ENCODE data around the gene RASSF1. TPM values are rescaled to one million over a fixed set of nuclear protein-coding genes. Genes with fewer than 3 reads are reported as not detected.

The RASSF1 gene
- total and polyA plus RNA-seq, 4 donors, result 33.6 to 43.2 (median 41.9) TPM

GRCh38 chr3:50371133-50371685 lies 30.6 kb upstream of the RASSF1 start:
- Histone ChIP-seq H3K27ac (ENCODE audit: low read depth in 1 of 2, low read length in 2 of 2) (no peak overlapping the region), H3K4me3 (ENCODE audit: low read length in 2 of 2) (no peak overlapping the region), H3K27me3 (ENCODE audit: control insufficient read depth in 1 of 2, insufficient read depth in 2 of 2, low read length in 1 of 2) (no peaks in the 10 kb centered on the region), H3K36me3 (ENCODE audit: control insufficient read depth in 1 of 2, insufficient read depth in 2 of 2, low read length in 1 of 2) (no peaks in the 10 kb centered on the region), H3K9me3 (ENCODE audit: control insufficient read depth, low read length) (no peaks in the 10 kb centered on the region), H3K4me1 (ENCODE audit: control insufficient read depth in 1 of 2, insufficient read depth in 2 of 2, low read length in 2 of 2) (no peaks in the 10 kb centered on the region)
- DNase-seq (no peak), ATAC-seq (ENCODE audit: low FRiP score) (no peak)
- intact Hi-C loops (cut with DNase I), result no loop called here
- WGBS, 2 donors, result 88 to 91% methylated on average over 3 of the region's 3 CpGs

GRCh38 chr3:50370594-50370993 lies 30.0 kb upstream of the RASSF1 start:
- no peak overlapping the region for H3K27ac ChIP-seq (ENCODE audit: low read depth in 1 of 2, low read length in 2 of 2)
- intact Hi-C loops (cut with DNase I), result no loop called here
- no peak for ATAC-seq (ENCODE audit: low FRiP score)
- H3K4me3 ChIP-seq (ENCODE audit: low read length in 2 of 2), result no peak overlapping the region
- 50 to 51% methylated on average over 14 of the region's 14 CpGs for WGBS, 2 donors
- no peaks in the 10 kb centered on the region for H3K9me3 ChIP-seq (ENCODE audit: control insufficient read depth, low read length)
- H3K36me3 ChIP-seq (ENCODE audit: control insufficient read depth in 1 of 2, insufficient read depth in 2 of 2, low read length in 1 of 2), result no peaks in the 10 kb centered on the region
- no peaks in the 10 kb centered on the region for H3K4me1 ChIP-seq (ENCODE audit: control insufficient read depth in 1 of 2, insufficient read depth in 2 of 2, low read length in 2 of 2)
- H3K27me3 ChIP-seq (ENCODE audit: control insufficient read depth in 1 of 2, insufficient read depth in 2 of 2, low read length in 1 of 2), result no peaks in the 10 kb centered on the region
- DNase-seq, result no peak

GRCh38 chr3:50369012-50369670 lies 28.5 kb upstream of the RASSF1 start:
- Histone ChIP-seq H3K4me1 (ENCODE audit: control insufficient read depth in 1 of 2, insufficient read depth in 2 of 2, low read length in 2 of 2) (no peaks in the 10 kb centered on the region), H3K27ac (ENCODE audit: low read depth in 1 of 2, low read length in 2 of 2) (no peak overlapping the region), H3K27me3 (ENCODE audit: control insufficient read depth in 1 of 2, insufficient read depth in 2 of 2, low read length in 1 of 2) (no peaks in the 10 kb centered on the region), H3K9me3 (ENCODE audit: control insufficient read depth, low read length) (no peaks in the 10 kb centered on the region), H3K4me3 (ENCODE audit: low read length in 2 of 2) (no peak overlapping the region), H3K36me3 (ENCODE audit: control insufficient read depth in 1 of 2, insufficient read depth in 2 of 2, low read length in 1 of 2) (no peaks in the 10 kb centered on the region)
- ATAC-seq (ENCODE audit: low FRiP score), result no peak
- no peak for DNase-seq
- intact Hi-C loops (cut with DNase I), result loop anchor here in 1 of 2 donors (5.0 kb wide), 1 partner anchor 148 kb away; no protein-coding TSS in a partner anchor
- 73 to 78% methylated on average over 9 of the region's 9 CpGs for WGBS, 2 donors

- H3K27me3 ChIP-seq (ENCODE audit: control insufficient read depth in 1 of 2, insufficient read depth in 2 of 2, low read length in 1 of 2), result no peaks in the 10 kb centered on the region
- DNase-seq (no peak), ATAC-seq (ENCODE audit: low FRiP score) (no peak)
- 91 to 92% methylated on average over 5 of the region's 5 CpGs for WGBS, 2 donors
- no peak overlapping the region for H3K4me3 ChIP-seq (ENCODE audit: low read length in 2 of 2)
- no peaks in the 10 kb centered on the region for H3K36me3 ChIP-seq (ENCODE audit: control insufficient read depth in 1 of 2, insufficient read depth in 2 of 2, low read length in 1 of 2)
- H3K27ac ChIP-seq (ENCODE audit: low read depth in 1 of 2, low read length in 2 of 2), result no peak overlapping the region
- H3K9me3 ChIP-seq (ENCODE audit: control insufficient read depth, low read length), result no peaks in the 10 kb centered on the region
- H3K4me1 ChIP-seq (ENCODE audit: control insufficient read depth in 1 of 2, insufficient read depth in 2 of 2, low read length in 2 of 2), result no peaks in the 10 kb centered on the region
- intact Hi-C loops (cut with DNase I), result loop anchor here in 1 of 2 donors (5.0 kb wide), 1 partner anchor 151 kb away; no protein-coding TSS in a partner anchor
These were observed 25.2 kb upstream of the RASSF1 start for GRCh38 chr3:50365842-50366220.

GRCh38 chr3:50365080-50365841 lies 24.6 kb upstream of the RASSF1 start:
- no peaks in the 10 kb centered on the region for H3K4me1 ChIP-seq (ENCODE audit: control insufficient read depth in 1 of 2, insufficient read depth in 2 of 2, low read length in 2 of 2)
- H3K27me3 ChIP-seq (ENCODE audit: control insufficient read depth in 1 of 2, insufficient read depth in 2 of 2, low read length in 1 of 2), result no peaks in the 10 kb centered on the region
- DNase-seq, result peak; percentile 89 to 93
- ATAC-seq (ENCODE audit: low FRiP score), result peak; percentile 88
- 12 to 13% methylated on average over 45 to 53 of the region's 53 CpGs for WGBS, 2 donors
- H3K36me3 ChIP-seq (ENCODE audit: control insufficient read depth in 1 of 2, insufficient read depth in 2 of 2, low read length in 1 of 2), result no peaks in the 10 kb centered on the region
- intact Hi-C loops (cut with DNase I), result loop anchor here in 1 of 2 donors (5.0 kb wide), 1 partner anchor 152 kb away; no protein-coding TSS in a partner anchor
- H3K9me3 ChIP-seq (ENCODE audit: control insufficient read depth, low read length), result no peaks in the 10 kb centered on the region
- no peak overlapping the region for H3K27ac ChIP-seq (ENCODE audit: low read depth in 1 of 2, low read length in 2 of 2)
- H3K4me3 ChIP-seq (ENCODE audit: low read length in 2 of 2), result peak overlapping the region; percentile 5 to 30

- H3K27me3 ChIP-seq (ENCODE audit: control insufficient read depth in 1 of 2, insufficient read depth in 2 of 2, low read length in 1 of 2), result no peaks in the 10 kb centered on the region
- intact Hi-C loops (cut with DNase I), result loop anchor here in 1 of 2 donors (5.0 kb wide), 2 partner anchors 153 to 178 kb away; no protein-coding TSS in a partner anchor
- WGBS, 2 donors, result 17 to 23% methylated on average over 36 to 48 of the region's 48 CpGs
- peak overlapping the region; percentile 5 to 30 for H3K4me3 ChIP-seq (ENCODE audit: low read length in 2 of 2)
- DNase-seq (peak in 1 of 2 donors; percentile 86), ATAC-seq (ENCODE audit: low FRiP score) (peak; percentile 49)
- no peak overlapping the region for H3K27ac ChIP-seq (ENCODE audit: low read depth in 1 of 2, low read length in 2 of 2)
- no peaks in the 10 kb centered on the region for H3K9me3 ChIP-seq (ENCODE audit: control insufficient read depth, low read length)
- no peaks in the 10 kb centered on the region for H3K36me3 ChIP-seq (ENCODE audit: control insufficient read depth in 1 of 2, insufficient read depth in 2 of 2, low read length in 1 of 2)
- H3K4me1 ChIP-seq (ENCODE audit: control insufficient read depth in 1 of 2, insufficient read depth in 2 of 2, low read length in 2 of 2), result no peaks in the 10 kb centered on the region
These were observed 24.0 kb upstream of the RASSF1 start for GRCh38 chr3:50364573-50365079.

GRCh38 chr3:50359760-50360110 lies 19.1 kb upstream of the RASSF1 start:
- DNase-seq, result no peak
- intact Hi-C loops (cut with DNase I), result loop anchor here in 1 of 2 donors (5.0 to 10.0 kb wide), 2 partner anchors 183 to 1035 kb away; partner anchors contain the start of gene RBM15B
- H3K9me3 ChIP-seq (ENCODE audit: control insufficient read depth, low read length), result no peaks in the 10 kb centered on the region
- no peak overlapping the region for H3K27ac ChIP-seq (ENCODE audit: low read depth in 1 of 2, low read length in 2 of 2)
- H3K4me3 ChIP-seq (ENCODE audit: low read length in 2 of 2), result no peak overlapping the region
- H3K4me1 ChIP-seq (ENCODE audit: control insufficient read depth in 1 of 2, insufficient read depth in 2 of 2, low read length in 2 of 2), result no peaks in the 10 kb centered on the region
- H3K27me3 ChIP-seq (ENCODE audit: control insufficient read depth in 1 of 2, insufficient read depth in 2 of 2, low read length in 1 of 2), result no peaks in the 10 kb centered on the region
- no peak for ATAC-seq (ENCODE audit: low FRiP score)
- H3K36me3 ChIP-seq (ENCODE audit: control insufficient read depth in 1 of 2, insufficient read depth in 2 of 2, low read length in 1 of 2), result peaks cover 0 to 2% of the 10 kb centered on the region in 2 donors
- WGBS, 2 donors, result 11 to 14% methylated on average over 8 of the region's 8 CpGs

GRCh38 chr3:50358911-50359759 lies 18.5 kb upstream of the RASSF1 start, which contains the start of gene TMEM115:
Gene TMEM115, minus strand, starts transcription at chr3:50359521. Its CDS starts 458 bp downstream, at chr3:50359063.
- WGBS, 2 donors, result 1% methylated on average over 63 to 64 of the region's 64 CpGs
- H3K27ac ChIP-seq (ENCODE audit: low read depth in 1 of 2, low read length in 2 of 2), result peak within 1 kb of the TSS in 1 of 2 donors; percentile 59
- no peaks in the 10 kb centered on the region for H3K9me3 ChIP-seq (ENCODE audit: control insufficient read depth, low read length)
- DNase-seq (peak; percentile 98), ATAC-seq (ENCODE audit: low FRiP score) (peak; percentile 98)
- intact Hi-C loops (cut with DNase I), result loop anchor here in 1 of 2 donors (10.0 kb wide), 1 partner anchor 1036 kb away; the partner anchor contains the start of gene RBM15B
- peak within 1 kb of the TSS; percentile 63 to 67 for H3K4me3 ChIP-seq (ENCODE audit: low read length in 2 of 2)
- peaks cover 0 to 2% of the 10 kb centered on the region in 2 donors for H3K36me3 ChIP-seq (ENCODE audit: control insufficient read depth in 1 of 2, insufficient read depth in 2 of 2, low read length in 1 of 2)
- no peaks in the 10 kb centered on the region for H3K27me3 ChIP-seq (ENCODE audit: control insufficient read depth in 1 of 2, insufficient read depth in 2 of 2, low read length in 1 of 2)
- no peaks in the 10 kb centered on the region for H3K4me1 ChIP-seq (ENCODE audit: control insufficient read depth in 1 of 2, insufficient read depth in 2 of 2, low read length in 2 of 2)

All from aorta (tissue), 5 donors.